Endodermal cell (in vitro differentiated cells): ENCODE results near the gene HABP2. TPM values are rescaled to one million over a fixed set of nuclear protein-coding genes. Genes with fewer than 3 reads are reported as not detected.

ENCODE experiments used
- DNase-seq: peaks from one replicate; pipeline ENCODE4 v3.0.0-alpha.2; 2017
- H3K27ac ChIP-seq: 2 replicates; pipeline ENCODE4 v1.5.1; 2013; ENCODE audit warnings: mild to moderate bottlenecking, low read depth, low read length, moderate library complexity
- H3K27me3 ChIP-seq: 2 replicates; pipeline ENCODE4 v1.6.1; 2013; ENCODE audit warnings: mild to moderate bottlenecking, low read length, moderate library complexity; ENCODE audit not compliant: insufficient read depth, control insufficient read depth, poor library complexity, severe bottlenecking
- H3K36me3 ChIP-seq: 2 replicates; pipeline ENCODE4 v1.7.0; 2013; ENCODE audit warnings: mild to moderate bottlenecking, low read length, moderate library complexity; ENCODE audit not compliant: control insufficient read depth, insufficient read depth
- H3K4me1 ChIP-seq: one replicate; pipeline ENCODE4 v1.7.0; 2013; ENCODE audit warnings: low read length; ENCODE audit not compliant: control insufficient read depth, insufficient read depth
- H3K4me3 ChIP-seq: 2 replicates; pipeline ENCODE4 v1.5.1; 2013; ENCODE audit warnings: mild to moderate bottlenecking, low read length, moderate library complexity
- H3K9ac ChIP-seq: 2 replicates; pipeline ENCODE4 v1.6.1; 2013; ENCODE audit warnings: mild to moderate bottlenecking, low read length, moderate library complexity; ENCODE audit not compliant: poor library complexity, severe bottlenecking; ENCODE audit errors: extremely low read depth
- H3K9me3 ChIP-seq: 2 replicates; pipeline ENCODE4 v1.6.1; 2013; ENCODE audit warnings: mild to moderate bottlenecking, low read length, moderate library complexity; ENCODE audit not compliant: control insufficient read depth
- H3K27ac Mint-ChIP-seq: 2 replicates; pipeline ENCODE4 v1.8.0; 2020; ENCODE audit warnings: mixed read lengths
- H3K27me3 Mint-ChIP-seq: 2 replicates; pipeline ENCODE4 v1.8.0; 2021; ENCODE audit warnings: mild to moderate bottlenecking, mixed read lengths; ENCODE audit not compliant: insufficient read depth
- H3K36me3 Mint-ChIP-seq: 2 replicates; pipeline ENCODE4 v1.8.0; 2020; ENCODE audit warnings: low read depth, mixed read lengths
- H3K4me1 Mint-ChIP-seq: 2 replicates; pipeline ENCODE4 v1.8.0; 2020; ENCODE audit warnings: mixed read lengths
- H3K4me3 Mint-ChIP-seq: 2 replicates; pipeline ENCODE4 v1.8.0; 2020; ENCODE audit warnings: mild to moderate bottlenecking, moderate library complexity, mixed read lengths
- H3K9me3 Mint-ChIP-seq: 2 replicates; pipeline ENCODE4 v1.8.0; 2020; ENCODE audit warnings: mild to moderate bottlenecking, mixed read lengths
- CTCF ChIP-seq: fragments of 200-600 bp; sonication (generic); conservative IDR thresholded peaks from 2 replicates; pipeline ENCODE4 v1.5.0; 2021; ENCODE audit warnings: antibody characterized with exemption, mild to moderate bottlenecking
- WGBS, 2 experiments: methylation state at CpG; one replicate each; pipeline versions ENCODE4 v1.1.5 to v1.1.7; 2013; ENCODE audit warnings: missing lambda C conversion rate in 2 of 2, mixed read lengths in 1 of 2; ENCODE audit not compliant: insufficient coverage in 1 of 2, insufficient read length in 1 of 2; 5-methylcytosine and 5-hydroxymethylcytosine counted together
- total RNA-seq, 2 donors: library from RNA; stranded (reverse); fragmentation: NEBNext Ultra II Directional in 1 of 2; extraction: Animal tissue kit (Norgen Biotek cat#: 25700) in 1 of 2; gene quantifications; 2 replicates in 1 of 2; 3 replicates in 1 of 2; pipeline ENCODE4 v1.2.1, GENCODE V29; 2021

HABP2 gene
- total RNA-seq, 2 donors from 2014 or later = 0.71 to 1.6 TPM

- WGBS, 2 experiments = 88 to 92% methylated on average over 6 to 8 of the region's 8 CpGs
- Mint-ChIP-seq H3K36me3 (no peaks in the 10 kb centered on the region), H3K9me3 (no peaks in the 10 kb centered on the region), H3K4me1 (peaks cover 18% of the 10 kb centered on the region), H3K27ac (no peak overlapping the region), H3K4me3 (no peak overlapping the region), H3K27me3 (peaks cover 10% of the 10 kb centered on the region)
- Histone ChIP-seq H3K4me1 (peaks cover 13% of the 10 kb centered on the region), H3K27me3 (peaks cover 11% of the 10 kb centered on the region), H3K36me3 (no peaks in the 10 kb centered on the region), H3K9ac (no peak overlapping the region), H3K9me3 (no peaks in the 10 kb centered on the region), H3K4me3 (no peak overlapping the region), H3K27ac (no peak overlapping the region)
- no peak for TF ChIP-seq CTCF
- no peak for DNase-seq
These were observed 39.5 kb downstream of the HABP2 start for GRCh38 chr10:113592380-113592779.

GRCh38 chr10:113594652-113595051 is 41.8 kb downstream of the HABP2 start:
- no peaks in the 10 kb centered on the region for H3K9me3 ChIP-seq
- peak overlapping the region; percentile 68 for H3K27ac ChIP-seq
- peaks cover 19% of the 10 kb centered on the region for H3K27me3 Mint-ChIP-seq
- no peak overlapping the region for H3K9ac ChIP-seq
- no peak overlapping the region for H3K27ac Mint-ChIP-seq
- 65 to 87% methylated on average over 9 to 13 of the region's 13 CpGs for WGBS, 2 experiments
- no peak for DNase-seq
- H3K9me3 Mint-ChIP-seq = no peaks in the 10 kb centered on the region
- H3K4me1 ChIP-seq = peaks cover 5% of the 10 kb centered on the region
- H3K36me3 ChIP-seq = no peaks in the 10 kb centered on the region
- TF ChIP-seq CTCF = no peak
- no peaks in the 10 kb centered on the region for H3K36me3 Mint-ChIP-seq
- no peak overlapping the region for H3K4me3 Mint-ChIP-seq
- H3K4me1 Mint-ChIP-seq = peaks cover 5% of the 10 kb centered on the region
- H3K4me3 ChIP-seq = no peak overlapping the region
- peaks cover 24% of the 10 kb centered on the region for H3K27me3 ChIP-seq

- Mint-ChIP-seq H3K9me3 (no peaks in the 10 kb centered on the region), H3K4me1 (peaks cover 8% of the 10 kb centered on the region), H3K27ac (no peak overlapping the region), H3K36me3 (no peaks in the 10 kb centered on the region), H3K4me3 (no peak overlapping the region), H3K27me3 (peaks cover 11% of the 10 kb centered on the region)
- H3K36me3 ChIP-seq = no peaks in the 10 kb centered on the region
- H3K4me1 ChIP-seq = no peaks in the 10 kb centered on the region
- no peak overlapping the region for H3K9ac ChIP-seq
- no peak for DNase-seq
- no peak overlapping the region for H3K27ac ChIP-seq
- TF ChIP-seq CTCF = no peak
- no peak overlapping the region for H3K4me3 ChIP-seq
- H3K27me3 ChIP-seq = peaks cover 24% of the 10 kb centered on the region
- no peaks in the 10 kb centered on the region for H3K9me3 ChIP-seq
- WGBS, 2 experiments = 95 to 100% methylated on average over 3 of the region's 3 CpGs
These were observed 47.7 kb downstream of the HABP2 start for GRCh38 chr10:113600569-113600968.
